Measurements from ENCODE around the gene PCDHGB4.
"Not testable (repeated sequence)": the region's sequence is repeated elsewhere in the genome, so short reads cannot be mapped to it uniquely, and the experiment has no call there.

The PCDHGB4 gene

GRCh38 chr5:141432726-141433125 lies 45.2 kb downstream of the PCDHGB4 start:
- DNase-seq: not testable (repeated sequence)

- DNase-seq: no peak
Observed at GRCh38 chr5:141434006-141434405, 46.5 kb downstream of the PCDHGB4 start.

- no peak for DNase-seq
Observed at GRCh38 chr5:141437221-141437620, 49.7 kb downstream of the PCDHGB4 start.

- DNase-seq: no peak
Observed at GRCh38 chr5:141439411-141440141, 52.1 kb downstream of the PCDHGB4 start.
